HG03378 (cell line): ENCODE measurements around the gene EFCAB12.

Experiments used
- ATAC-seq: cut with Tn5 transposase; IDR thresholded peaks from one replicate; pipeline ENCODE4 v1.9.1; 2021; ENCODE audit warnings: mild to moderate bottlenecking, moderate library complexity; ENCODE audit not compliant: unreplicated experiment

The EFCAB12 gene

DNA sequence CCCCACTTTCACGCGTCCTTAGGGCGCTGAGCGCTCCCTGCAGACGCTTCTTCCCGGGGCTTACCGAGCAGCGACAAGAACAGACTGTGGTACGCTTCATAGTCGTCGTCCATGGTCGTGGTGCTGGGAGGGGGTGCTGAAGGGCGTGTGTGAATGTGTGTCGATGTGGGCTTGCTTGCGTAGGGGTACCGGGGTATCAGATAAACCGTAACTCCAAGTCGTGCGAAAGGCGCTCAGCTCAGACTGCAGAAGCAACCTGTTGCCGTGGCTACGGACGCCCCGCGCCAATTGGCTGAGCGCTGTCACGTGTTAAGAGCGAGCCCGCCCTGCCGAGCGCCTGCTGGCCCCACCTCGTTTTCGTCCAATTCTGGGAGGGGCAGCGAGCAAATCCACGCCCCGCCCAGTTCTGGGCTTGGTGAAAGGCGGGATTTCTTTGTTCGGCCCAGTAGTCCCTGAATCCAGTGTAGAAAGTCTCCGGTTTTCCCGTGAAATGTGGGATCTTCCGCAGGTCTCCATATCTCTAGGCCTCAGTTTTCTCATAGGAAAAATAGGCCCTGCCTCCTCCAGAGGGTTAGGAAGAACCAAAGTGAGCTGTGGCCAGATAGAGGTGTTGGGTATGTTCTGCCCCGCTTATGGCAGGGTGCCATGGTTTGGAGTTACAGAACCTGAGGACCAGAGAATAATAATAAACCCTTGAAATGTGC lies at the start of gene EFCAB12:
TSS of gene EFCAB12 (minus strand) at position 261 of the 704 bp plus-strand sequence. CDS start at position 113, 148 bp downstream.
- peak; percentile 74 for ATAC-seq

DNA sequence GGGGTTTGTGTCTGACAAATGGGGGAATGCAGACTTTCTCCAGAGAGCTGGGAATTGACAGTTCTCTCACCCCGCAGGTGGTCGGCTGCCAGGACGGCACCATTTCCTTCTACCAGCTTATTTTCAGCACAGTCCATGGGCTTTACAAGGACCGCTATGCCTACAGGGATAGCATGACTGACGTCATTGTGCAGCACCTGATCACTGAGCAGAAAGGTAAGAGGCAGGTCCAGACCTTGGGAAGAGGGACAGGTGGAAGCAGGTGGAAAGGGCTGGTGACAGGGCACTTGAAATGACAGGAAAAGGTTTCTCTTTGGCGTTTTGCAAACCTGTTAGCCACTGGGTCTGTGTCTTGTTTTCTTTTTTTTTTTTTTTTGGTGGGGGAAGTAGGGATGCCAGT lies 48.1 kb upstream of the EFCAB12 start:
- ATAC-seq = no peak

DNA sequence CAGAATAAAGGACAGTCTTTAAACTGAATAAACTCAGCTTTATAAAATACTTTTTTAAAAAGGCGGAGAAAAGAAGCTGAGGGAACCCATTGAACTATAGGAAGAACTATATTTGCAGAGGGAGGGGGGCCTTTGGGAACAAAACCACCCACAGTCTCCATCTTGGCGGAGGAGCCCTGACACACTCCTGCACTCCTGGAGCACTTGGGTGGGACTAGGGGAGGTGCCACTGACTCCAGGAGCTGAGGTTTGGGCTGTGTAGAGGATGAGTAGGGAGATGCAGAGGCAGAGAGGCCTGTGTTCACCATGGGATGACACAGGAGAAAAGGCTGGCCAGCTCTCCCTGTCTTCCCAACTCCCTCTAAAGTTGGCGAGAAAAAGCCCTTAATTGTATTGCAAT lies 47.4 kb upstream of the EFCAB12 start:
- no peak for ATAC-seq

DNA sequence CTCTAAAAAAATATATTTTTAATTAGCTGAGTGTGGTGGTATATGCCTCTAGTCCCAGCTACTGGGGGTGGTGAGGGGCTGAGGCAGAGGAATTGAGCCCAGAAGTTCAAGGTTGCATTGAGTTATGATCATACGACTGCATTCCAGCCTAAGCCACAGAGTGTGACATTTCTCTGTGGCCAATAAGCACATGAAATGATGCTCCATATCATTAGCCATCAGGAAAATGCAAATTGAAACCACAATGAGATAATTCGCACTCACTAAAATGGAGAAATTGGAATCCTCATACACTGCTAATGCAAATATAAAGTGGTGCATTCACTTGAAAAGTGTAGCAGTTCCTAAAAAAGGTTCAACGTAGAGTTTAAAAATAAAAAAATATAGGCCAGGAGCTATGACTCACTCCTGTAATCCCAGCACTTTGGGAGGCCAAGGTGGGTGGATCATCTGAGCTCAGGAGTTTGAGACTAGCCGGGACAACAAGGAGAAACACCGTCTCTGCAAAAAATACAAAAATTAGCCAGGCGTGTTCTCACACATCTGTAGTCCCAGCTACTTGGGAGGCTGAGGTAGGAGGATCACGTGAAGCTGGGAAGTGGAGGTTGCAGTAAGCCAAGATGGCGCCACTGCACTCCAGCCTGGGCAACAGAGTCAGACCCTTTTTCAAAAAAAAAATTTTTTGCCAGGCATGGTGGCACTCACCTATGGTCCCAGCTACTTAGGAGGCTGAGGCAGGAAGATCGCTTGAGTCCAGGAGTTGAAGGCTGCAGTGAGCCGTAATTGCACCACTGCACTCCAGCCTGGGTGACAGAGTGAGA lies 46.8 kb upstream of the EFCAB12 start:
- no peak for ATAC-seq

DNA sequence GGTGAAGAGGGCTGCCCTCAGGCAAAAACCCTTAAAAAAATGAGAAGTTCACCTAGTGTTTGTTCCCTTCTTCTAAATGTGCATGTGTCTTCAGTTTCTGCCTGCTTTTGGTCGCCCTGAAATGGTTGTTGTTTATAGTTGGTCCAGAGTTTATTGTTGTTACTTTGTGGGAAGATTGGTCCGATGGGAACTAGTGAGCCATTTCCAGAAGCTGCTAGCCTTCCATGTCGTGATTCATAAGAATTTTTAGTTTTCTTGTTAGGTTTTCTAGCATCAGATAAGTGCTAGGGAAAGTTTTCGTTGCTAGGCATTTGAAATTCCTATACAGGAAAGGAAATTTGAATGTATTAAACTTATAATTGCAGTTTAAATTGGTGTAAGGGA lies 45.3 kb upstream of the EFCAB12 start:
- ATAC-seq = no peak

DNA sequence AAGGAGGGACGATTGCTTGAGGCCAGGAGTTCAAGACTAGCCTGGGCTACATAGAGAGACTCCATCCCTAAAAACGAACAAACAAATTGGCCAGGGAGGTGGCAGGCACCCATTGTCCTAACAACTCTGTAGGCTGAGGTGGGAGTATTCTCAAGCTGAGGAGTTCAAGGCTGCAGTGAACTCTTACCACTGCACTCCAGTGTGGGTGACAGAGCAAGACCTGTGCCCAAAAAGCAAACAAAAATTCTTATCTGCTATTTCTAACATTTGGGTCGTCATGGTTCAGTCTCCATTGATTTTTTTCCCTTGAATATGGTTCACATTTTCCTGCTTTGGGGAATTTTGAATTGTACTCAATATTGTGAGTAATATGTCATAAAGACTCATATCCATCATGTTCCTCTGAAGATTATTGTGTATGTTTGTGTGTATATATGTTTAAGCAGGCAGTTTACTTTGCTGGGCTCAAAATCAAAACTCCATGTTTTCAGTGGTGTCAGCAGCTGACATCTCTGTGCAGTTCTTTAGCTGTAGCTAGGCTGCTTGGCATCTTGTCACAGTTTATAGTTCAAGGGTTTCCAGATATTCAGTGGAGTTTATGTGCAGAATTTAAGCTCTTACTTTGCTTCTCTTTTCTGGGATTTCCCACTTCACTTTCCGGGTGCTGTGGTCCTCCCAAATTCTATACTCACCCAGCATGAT lies 44.8 kb upstream of the EFCAB12 start:
- ATAC-seq = no peak

DNA sequence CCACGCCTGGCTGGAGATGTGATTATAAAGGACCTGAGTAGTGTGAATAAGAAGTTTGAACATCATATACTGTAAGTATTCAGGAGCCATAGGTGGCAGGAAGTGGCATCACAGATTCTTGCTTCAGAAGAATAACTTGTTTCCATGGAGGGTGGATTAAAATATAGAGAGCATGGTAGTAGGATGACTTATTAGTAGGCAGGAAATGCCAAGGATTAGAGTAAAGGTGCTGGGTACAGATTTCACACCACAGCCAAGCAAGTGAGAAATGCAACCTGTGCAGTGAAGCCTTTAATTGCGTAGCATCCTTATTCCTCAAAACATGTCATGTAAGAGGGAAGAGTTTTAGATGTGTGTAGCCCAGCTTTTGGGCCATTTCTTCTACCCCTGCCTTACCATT lies 42.4 kb upstream of the EFCAB12 start:
- no peak for ATAC-seq

DNA sequence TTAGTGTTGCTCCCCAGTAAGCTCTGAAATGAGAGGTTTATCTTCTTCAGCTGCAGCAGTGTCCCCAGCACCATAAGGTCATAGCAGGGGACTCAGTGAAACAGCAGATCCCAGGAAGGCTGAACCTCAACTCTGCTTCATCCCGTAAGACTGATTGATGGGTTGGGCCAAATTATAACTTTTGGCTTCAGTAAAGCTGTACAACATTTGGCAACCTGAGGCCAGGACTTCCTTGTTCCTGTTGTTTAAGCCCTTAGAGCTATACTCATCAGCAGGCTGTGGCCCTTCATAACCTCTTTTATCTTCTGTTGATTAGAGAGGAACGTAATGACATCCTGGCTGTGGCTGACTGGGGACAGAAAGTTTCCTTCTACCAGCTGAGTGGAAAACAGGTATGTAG lies 40.6 kb upstream of the EFCAB12 start:
- ATAC-seq = no peak

DNA sequence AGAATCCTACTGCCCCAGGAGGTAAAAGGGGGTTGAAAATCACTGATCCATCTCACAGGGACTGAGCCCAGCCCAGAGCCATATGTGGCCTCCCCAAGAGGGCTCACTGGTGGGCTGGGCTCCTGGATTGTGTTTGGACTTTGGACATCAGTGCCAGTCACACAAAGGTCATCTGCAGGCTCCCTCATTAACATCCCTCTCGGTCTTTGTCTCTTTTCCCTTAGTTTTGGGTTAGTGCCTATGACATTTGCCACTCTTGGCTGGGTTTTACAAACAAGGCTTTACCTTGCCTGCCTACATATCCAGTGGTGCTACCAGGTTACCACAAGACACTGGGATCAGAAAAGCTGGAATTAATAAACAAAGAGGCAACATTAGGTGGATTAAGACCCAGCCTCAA lies 39.5 kb upstream of the EFCAB12 start:
- ATAC-seq = no peak

DNA sequence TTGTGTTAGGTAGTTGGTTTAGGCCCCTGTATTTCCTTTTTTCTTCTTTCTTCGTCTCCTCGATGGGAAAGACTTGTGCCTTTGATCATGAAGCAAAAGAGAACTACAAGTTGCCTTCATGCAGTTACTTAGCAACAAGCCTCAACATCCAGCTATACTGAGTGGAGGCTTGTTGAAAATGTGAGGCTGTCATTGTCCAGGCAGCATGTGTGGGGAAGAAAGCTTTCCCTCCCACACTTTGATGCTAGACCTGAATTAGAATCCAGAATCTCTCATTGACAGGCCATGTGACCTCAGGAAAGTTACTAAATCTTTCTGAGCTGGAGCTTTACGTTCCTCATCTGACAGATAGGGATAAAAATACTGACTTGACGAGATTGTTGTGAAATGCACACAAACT lies 35.3 kb upstream of the EFCAB12 start:
- ATAC-seq = no peak

DNA sequence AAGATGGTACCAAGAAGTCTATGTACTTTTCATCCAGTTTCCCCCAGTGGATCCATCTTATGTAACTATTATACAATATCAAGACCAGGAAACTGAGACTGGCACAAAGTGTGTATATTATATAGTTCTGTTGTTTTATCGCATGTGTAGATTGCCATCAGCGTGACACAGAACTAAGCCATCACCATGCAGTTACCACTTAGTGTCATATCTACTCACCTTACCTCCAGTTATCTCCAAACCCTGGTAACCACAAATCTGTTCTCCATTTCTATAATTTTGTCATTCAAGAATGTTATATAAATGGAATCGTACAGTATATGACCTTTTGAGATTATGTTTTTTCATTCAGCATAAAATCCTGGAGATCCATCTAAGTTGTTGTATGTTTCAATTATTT lies 34.7 kb upstream of the EFCAB12 start:
- ATAC-seq = no peak

DNA sequence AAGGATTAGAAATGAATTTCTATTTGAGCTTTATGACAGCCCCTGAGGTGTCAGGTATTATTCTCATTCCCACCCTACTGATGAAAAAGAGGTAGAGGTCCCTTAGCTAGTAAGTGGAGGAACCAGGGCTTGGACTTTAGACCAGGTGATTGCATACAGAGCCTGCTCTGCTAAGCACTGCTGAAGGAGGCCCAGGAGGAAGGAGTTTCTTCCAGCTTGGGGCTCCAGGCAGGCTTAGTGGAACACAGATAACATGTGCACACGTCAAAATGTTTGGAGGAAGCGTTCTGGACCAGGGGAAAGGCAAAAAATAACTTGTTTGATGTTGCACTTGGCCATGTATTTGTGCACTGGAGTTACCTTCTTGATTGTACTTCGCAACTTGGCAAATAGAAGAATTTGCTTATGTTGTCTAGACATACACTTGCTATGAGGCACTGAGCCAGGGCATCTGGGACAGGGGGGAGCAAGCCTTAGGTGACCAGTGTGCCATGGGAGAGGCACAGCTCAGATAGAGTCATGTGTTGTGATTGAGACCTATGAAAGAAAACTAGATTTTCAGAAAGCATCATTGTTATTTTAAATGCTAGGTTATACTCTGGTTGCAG lies 34.0 kb upstream of the EFCAB12 start:
- no peak for ATAC-seq

DNA sequence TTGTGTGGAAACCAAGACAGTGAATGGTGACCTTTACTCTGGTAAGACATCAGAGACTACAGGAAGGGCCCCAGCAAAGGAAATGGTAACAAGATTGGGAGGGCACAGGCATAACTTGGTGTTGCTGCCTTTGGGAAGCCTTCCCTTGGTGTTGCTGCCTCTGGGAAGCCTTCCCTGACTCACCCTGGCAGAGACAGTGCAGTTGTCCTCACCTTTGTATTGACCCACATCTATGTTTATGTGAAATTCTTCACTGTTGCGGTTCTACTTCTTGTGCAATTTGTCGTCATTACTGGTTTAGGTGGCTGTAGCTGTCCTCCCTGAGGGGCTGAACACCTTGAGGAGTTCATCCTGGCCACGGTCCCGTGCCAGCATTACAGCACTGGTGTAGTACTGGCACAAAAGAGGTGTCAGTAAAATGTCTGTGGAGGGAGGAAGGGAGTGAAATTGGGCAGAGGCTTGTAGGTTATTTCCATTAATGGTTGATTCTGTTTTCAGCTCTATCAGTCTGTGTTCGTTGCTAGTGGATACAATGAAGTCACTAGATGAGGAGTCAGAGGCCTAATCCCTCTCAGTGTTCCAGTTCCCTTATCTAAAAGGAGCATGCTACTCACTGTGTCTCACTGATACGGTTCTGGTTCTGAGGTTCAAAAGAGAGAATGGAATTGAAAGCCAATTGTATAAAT lies 33.2 kb upstream of the EFCAB12 start:
- ATAC-seq = no peak

DNA sequence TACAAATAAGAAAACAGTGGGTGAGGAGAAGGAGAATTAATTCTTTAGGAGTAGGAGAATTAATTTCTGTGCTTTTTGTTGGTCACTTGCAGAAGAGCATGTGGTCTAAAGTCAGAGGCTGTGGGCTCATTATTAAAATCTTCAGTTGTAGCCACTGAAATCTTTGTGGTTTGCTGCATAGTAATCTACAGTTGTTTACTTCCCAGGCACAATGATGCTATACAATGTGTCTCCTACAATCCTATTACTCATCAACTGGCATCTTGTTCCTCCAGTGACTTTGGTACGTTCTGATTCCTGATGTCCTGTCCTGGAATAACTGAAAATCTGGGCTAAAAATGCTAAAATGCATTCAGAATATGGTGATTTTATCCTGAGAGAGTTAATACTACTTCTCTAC lies 32.6 kb upstream of the EFCAB12 start:
- ATAC-seq = no peak

DNA sequence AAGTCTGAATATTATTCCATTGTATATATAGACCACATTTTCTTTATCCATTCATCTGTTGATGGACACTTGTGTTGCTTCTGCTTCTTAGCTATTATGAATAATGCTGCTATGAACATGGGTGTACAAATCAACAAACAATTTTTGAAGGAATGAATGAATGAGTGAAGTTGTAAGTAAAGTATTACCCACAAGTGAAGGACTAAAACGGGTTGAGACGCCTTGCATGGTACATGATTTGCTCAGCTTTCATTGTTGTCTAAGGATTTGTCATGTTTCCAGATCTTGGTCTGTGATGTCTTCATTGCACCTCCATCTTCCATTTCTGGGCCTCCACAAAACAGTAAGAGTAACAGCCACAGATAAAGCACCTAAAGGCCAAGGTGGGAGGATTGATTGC lies 32.1 kb upstream of the EFCAB12 start:
- no peak for ATAC-seq

DNA sequence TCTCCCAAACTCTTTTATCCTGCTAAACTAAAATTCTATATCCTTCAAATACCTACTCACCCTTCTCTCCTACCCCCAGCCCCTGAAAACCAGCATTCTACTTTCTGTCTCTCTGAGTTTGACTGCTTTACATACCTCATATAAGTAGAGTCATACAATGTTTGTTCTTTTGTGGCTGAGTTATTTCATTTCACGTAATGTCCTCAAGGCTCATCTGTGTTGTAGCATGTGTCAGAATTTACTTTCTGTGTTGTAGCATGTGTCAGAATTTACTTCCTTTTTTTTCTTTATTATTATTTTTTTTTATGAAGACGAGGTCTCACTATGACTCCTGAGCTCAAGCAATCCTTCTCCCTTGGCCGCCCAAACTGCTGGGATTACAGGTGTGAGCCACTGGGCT lies 31.7 kb upstream of the EFCAB12 start:
- no peak for ATAC-seq

DNA sequence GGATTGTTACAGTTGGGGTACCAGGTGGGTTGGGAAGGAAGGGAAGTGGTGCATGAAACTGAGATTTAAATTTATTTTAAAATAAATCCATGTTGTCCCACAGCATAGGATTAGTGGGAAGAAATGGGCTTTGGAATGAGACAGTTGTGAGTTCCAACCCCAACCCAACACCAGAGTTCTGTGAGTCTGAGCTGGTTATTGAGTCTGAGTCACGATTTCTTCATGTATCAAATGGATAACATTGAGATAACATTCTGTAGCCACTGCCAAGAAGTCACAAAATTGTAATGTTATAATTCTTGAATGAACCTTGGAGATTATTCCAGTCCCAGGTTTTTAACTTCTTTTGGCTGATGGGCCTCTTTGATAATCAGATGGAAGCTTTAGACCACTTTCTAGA lies 25.3 kb upstream of the EFCAB12 start:
- no peak for ATAC-seq

DNA sequence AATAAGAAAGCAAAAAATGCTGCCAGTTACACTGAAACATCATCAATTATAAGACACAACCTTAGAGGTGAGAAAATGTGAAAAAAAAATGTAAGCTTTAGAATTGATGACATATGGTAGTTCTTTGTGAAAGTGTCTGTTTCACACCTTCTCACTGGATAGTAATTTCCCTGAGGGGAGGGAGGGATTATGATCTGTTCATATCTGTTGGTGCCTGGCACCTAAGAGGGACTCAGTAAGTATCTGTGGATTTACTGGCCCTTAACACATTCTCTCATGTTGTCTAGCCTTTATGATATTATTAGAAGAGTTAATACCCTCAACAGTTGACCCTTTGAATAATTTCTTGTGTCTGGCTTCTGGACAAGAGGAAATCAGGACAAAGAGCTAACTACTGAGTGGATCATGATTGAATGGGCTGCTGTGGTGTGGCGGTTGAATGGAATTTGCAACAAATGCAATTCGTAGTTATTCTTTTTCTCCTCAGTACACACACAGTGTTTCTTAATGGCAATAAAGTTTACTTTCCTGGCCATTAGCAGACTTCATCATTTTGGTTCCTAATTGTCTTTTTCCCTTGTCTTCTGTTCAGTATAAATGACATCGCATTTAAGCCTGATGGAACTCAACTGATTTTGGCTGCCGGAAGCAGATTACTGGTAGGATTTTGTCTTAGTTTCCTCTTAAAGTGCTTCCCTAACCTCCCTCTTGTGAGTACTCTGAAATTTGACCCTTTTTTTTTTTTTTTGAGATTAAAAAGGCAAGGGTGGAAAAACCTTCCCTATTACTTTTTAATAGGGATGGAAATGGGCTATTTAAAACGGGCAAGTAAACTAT lies 21.1 kb upstream of the EFCAB12 start:
- no peak for ATAC-seq

DNA sequence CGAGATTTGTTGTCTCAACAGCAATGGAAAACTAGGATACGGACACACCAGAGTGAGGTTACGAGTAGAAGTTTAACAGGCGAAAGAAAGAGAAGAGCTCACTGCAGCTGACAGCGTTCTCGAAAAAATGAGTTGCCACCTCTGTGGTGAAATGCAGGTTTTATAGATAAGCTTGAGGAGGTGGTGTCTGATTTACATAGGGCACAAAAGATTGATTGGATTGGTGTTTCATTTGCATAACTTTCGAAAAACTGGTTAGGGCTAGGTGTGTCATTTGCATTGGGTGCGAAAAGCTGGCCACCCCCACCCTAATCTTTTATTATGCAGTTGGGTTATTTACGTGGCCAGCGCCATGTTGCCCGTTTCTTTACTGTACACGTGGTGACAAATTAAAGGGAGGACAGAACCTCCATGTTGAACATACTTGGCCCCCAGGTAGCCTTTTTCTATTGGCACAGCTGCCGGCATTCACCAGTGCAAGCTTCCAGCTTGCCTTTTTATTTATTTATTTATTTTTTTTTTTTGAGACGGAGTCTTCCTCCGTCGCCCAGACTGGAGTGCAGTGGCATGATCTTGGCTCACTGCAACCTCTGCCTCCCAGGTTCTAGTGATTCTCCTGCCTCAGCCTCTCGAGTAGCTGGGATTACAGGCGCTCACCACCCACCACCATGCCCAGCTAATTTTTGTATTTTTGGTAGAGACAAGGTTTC lies 19.9 kb upstream of the EFCAB12 start:
- no peak for ATAC-seq
